GM18519 (cell line): Measurements from ENCODE around the gene HMX3.
A peak's percentile ranks its signal among the peaks of the same experiment; 100 is the strongest.

Experiments
- ATAC-seq: cut with Tn5 transposase; IDR thresholded peaks from one replicate; pipeline ENCODE4 v1.9.1; 2021; ENCODE audit warnings: mild to moderate bottlenecking, moderate library complexity; ENCODE audit not compliant: unreplicated experiment, low FRiP score

HMX3 gene

DNA sequence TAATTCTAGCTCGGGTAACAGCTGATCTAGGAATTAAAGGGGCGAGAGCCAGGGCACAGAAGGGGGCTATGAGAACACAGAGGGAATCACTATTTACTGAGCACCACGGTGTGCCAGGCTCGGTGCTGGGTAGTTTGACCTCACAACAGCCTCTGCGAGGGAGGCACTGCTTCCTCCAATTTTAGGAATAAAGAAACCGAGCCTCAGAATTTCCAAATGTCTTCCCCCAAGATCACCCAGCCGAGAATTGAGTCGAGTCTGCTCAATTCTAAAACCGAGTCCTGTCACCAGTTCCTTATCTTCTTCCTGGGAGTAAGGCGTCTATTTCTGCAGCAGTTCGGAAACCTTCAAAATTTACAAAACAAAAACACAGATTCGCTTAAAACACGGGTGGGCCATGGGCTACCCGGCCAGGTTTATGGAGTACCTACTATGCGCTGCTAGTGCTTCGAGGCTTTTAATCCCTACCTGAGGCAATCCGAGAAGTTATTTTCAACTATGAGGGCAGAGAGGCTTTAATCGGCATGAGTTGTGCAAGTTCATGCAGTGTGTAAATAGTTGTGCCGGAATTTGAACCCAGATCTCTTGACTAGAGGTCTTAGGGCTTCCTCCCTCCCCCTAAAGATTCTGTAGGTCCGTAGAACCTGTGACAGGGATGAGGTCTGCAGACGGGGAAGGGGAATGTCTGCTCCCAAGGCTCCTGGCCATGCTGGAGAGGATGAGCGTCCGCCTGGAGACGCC is 11.3 kb downstream of the HMX3 start:
- ATAC-seq = no peak

DNA sequence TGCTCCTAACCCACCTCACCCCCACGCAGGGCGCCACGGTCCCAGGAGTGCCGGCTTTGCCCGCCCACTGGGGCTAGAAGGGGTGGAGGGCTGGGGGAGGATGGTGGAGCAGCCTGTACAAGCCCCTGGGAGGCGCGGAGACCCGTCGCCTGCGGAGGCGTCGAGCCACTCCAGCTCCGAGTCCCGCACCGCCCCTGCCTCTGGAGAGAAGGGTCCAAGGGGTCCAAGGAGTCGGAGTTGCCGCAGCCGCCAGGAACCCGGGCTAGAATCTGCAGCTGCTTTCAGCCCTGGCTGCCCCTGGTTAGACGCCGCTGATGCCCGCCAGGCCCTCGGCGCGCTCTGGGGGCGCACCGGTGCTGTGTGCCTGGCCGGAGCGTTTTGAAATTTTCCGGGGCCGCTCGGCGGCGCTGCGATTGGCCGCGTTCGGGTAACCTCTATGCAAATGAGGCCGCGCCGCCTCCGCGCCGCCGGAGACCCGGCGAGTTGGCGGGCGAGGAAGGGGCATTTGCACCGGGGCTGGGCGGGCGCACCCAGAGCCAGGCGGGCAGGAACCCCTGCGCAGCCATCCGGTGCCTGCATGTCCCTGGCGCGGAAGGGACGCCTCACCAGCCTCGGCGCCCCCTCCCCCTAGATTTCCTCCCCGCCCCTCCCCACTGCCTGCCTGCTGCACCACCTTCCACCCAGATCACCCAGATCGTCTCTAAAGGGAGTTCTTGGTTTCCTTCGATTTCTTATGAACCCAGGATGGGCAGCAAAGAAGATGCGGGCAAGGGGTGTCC is 12.1 kb downstream of the HMX3 start, which contains the start of gene HMX2:
TSS of gene HMX2 (plus strand) at position 502 of the 779 bp plus-strand sequence. CDS start at position 745, 243 bp downstream.
- ATAC-seq = no peak

DNA sequence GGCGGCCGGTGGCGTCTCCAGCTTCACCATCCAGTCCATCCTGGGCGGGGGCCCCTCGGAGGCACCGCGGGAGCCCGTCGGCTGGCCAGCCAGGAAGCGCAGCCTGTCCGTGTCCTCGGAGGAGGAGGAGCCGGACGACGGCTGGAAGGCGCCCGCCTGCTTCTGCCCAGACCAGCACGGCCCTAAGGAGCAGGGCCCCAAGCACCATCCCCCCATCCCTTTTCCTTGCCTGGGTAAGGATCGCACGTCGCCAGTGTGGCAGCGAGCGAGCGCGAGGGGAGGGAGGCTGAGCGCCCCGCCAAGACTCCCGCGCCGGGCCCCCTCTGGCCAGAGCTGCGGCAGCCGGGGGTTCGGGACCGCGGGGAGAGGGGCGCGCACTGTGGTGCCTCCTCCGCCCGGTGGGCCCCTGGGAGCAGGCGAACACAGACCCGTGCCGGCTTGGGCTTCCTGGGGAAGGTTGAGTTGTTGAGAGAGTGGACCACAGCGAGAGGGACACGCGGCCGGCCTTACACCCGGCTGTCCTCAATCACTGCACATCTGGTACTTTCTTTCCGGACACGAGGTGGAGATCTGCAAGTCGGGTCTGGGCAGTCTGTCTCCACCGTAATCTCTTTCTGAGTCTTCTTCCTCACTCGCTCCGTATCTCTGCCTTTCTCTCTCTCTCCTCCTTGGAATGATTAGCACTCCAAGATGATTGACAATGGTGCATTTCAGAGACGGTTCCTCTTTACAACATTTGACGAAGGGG is 12.8 kb downstream of the HMX3 start:
- no peak for ATAC-seq

DNA sequence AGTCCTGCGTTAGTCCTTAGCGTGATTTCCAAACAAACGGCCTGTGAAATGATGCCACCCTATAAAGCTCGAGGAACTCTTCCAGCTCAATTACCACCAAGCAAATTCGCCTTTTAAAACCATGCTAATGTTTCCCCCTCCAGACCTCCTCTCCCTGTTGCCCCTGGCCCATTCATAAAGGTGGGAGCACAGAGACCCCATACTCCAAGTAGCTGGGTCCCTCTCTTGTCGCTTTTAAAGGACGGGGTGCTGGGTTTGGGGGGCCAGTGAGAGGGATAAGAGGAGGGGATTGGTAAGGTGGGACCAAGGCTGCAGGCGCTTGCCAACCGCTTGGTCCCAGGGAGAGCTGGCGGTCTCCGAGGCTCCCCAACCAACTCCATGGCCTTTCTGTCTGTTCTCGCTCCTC is 13.4 kb downstream of the HMX3 start:
- no peak for ATAC-seq

DNA sequence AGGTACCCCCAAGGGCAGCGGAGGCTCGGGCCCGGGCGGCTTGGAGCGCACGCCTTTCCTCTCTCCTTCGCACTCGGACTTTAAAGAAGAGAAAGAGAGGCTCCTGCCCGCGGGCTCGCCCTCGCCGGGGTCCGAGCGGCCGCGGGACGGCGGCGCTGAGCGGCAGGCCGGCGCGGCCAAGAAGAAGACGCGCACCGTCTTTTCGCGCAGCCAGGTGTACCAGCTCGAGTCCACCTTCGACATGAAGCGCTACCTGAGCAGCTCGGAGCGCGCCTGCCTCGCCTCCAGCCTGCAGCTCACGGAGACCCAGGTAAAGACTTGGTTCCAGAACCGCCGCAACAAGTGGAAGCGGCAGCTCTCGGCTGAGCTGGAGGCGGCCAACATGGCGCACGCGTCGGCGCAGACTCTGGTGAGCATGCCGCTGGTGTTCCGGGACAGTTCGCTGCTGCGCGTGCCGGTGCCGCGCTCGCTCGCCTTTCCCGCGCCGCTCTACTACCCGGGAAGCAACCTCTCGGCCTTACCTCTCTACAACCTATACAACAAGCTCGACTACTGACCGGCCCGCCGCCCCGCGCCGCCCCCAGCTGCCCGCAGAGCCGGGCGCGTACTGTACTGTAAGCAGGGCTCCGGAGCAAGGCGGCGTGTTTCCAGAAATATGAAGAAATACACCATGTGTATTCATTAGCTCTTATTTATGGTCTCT is 13.9 kb downstream of the HMX3 start:
- ATAC-seq = no peak

DNA sequence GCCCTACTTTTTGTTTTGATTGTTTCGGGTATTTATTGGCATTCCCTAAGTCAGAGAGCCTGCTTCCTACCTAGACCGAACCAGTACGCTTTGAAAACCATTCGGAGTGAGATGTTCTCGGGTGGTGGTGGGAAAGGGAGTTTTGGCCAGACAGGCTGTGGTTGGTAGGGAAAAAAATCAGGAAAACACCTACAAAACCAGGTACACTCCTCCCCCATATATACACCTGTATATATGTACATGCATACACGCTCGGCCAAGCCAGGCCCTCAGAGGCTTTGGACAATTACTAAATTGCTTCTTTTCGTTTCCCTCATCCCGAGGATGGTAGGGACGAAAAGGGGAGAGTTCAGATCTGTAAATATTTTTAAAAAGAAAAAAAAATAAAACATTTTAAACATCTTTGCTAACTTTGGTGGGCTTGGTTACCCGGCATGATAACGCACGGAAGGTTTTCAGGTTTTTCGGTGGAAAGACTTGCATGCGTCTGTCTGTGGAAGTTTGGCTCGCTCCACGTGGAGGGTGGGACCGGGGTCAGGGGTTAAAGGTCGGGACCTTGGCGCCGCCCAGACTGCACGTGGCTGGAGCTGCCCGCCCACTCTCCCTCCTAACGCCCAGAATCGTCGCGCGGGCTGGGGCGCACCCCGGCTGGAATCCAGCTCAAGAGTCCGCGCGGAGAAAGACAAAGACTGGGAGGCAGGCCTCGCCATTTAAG is 14.7 kb downstream of the HMX3 start:
- ATAC-seq = no peak

DNA sequence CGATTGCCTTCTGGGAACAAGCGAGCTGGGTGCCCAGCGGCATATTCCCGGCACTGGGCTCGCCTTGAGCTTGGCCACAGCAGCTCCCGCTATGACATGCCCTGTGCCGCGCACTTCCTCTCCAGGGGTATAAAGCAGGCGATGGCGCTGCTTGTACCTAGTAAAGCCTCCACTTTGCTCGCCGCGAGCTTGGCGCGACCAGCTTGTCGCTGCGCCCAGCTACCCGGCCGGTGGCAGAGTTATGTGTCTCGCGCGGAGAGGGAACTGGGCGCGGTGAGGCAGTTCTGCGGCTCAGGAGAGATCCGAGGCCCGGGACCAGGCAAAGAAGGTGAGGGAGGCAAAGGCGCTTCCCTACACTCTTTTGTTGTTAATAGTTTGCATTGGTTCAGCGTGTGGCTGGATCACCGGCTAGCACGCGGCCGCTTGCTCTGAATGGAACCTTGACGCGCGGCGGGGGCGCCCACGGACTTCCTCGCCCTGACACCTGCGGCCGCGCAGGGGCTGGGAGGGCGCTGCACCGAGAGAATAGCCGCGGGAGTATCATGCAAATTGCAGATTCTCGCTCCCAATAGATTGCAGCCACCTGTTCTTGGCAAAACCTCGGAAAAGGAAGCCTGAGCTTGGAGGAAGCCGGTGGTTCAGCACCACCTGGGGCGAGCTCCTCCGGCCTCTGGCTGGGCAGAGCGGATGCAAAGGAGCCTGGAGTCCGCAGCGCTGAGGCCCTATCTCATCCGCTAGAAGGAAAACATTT is 15.4 kb downstream of the HMX3 start:
- ATAC-seq = no peak

DNA sequence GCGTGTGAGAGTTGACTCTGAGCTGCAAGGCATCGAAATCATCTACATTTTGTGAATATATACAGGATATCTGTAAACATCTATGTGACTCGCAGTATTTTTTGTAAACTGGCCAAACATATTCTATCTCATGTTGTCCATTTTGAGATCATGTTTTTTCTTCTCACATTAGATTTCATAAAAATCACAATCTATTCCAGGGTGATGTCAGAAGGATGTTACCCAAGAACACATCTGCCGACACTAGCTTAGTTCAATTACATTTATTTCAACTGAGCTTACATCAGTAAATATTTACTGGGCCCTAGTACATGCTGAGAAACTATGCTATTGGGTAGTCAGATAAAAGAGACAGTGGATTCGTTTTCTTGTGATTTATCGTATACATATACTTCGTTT is 16.0 kb downstream of the HMX3 start:
- no peak for ATAC-seq

DNA sequence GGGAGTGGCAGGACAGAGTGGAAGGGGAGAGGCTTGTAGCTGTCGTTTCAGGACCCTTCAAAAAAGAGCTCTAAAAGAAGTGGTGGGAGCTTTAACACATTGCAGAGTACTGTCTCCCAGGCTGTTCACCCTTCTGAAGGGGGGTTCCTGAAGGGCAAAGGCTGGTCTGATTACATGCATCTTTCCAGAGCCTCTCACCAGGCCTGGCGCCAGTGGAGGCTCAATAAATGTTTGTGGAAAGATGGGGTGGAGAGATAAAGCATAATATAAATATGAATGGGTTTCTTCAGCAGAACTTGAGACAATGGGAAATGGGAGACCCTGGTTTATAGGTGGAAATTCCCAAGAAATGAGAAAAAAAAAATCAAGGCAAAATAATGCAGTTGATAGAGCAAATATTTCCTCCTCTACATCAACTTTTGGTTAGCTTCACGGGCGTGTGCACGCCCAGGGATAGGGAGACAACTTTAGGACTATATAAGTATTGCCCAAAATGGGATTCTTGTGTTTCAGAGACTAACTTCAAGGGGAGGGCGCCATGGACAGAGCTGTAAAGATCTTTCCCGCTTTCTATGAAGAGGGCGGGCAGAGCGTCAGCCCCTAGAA is 17.8 kb downstream of the HMX3 start:
- no peak for ATAC-seq

DNA sequence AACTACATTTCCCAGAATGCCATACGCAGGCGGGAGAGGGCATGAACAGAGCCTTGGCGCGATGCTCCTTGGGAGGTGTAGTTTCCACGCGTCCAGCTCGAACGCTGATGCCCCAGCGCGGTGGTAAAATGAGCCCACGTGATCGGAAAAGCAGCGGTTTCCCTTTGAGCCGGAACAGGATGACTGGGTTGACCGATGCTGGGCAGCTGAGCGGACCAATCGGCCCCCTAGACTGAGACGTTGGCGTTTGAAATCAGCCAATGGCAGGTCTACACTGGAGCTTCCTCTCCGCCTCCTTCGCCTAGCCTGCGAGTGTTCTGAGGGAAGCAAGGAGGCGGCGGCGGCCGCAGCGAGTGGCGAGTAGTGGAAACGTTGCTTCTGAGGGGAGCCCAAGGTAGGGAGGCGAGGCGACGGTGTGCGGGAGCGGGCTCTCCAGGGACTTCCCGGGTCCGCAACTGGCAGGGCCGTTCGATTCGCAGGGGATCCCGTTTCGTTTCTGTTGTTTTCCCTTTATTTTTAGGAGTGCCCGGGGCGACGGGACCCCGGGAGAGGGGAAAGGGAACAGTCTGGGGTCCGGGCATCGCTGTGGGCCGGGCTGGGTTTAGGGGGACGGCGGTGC is 18.4 kb downstream of the HMX3 start, which contains the start of gene BUB3:
TSS of gene BUB3 (plus strand) at position 311 of the 619 bp plus-strand sequence. CDS start 516 bp downstream, outside the sequence.
- peak; percentile 80 for ATAC-seq

DNA sequence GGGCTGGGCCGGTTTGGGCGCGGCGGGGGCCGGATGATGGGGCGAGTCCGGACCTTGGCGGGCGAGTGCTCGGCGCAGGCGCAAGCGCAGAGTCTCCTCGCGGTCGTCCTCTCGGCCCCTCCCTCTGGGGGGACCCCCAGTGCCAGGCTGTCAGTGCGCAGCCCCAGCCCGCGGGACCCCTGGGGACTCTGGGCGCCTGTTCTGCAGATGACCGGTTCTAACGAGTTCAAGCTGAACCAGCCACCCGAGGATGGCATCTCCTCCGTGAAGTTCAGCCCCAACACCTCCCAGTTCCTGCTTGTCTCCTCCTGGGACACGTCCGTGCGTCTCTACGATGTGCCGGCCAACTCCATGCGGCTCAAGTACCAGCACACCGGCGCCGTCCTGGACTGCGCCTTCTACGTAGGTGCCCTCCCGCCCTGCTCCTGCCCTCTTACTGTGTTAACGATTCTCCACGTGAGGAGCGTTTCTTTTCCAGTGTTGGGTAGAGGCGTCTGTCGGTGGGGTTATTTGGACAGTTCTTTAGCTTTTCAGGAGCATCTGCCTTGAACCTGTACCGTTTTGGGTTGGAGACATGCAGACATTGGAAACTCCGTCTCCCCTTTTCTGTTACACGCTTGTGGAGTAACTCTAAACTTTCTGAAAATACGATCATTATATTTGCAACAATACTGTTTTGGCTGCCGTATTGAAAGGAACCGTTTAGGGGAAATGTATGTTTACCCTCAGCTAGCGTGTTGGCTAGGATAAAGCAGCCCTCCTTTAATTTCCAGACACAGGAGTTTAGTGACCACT is 19.1 kb downstream of the HMX3 start:
- no peak for ATAC-seq

DNA sequence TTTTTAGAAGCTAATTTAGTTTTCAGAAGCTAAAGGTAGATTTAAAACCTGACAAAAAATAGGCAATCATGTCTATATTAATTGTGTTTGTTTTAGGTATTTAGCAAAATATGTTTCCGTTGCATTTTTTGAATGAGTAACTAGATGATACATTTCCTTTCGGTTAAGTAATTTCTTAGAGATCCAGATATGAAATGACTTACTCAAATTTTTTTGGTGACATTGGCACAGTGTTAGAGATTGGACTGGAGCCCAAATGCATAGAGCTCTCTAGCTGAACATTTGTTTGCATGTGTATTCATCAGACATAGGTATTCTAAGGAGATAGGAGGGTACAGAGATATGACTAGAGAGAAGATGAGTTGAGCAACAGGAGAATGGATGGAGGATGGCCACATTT is 20.3 kb downstream of the HMX3 start:
- no peak for ATAC-seq

DNA sequence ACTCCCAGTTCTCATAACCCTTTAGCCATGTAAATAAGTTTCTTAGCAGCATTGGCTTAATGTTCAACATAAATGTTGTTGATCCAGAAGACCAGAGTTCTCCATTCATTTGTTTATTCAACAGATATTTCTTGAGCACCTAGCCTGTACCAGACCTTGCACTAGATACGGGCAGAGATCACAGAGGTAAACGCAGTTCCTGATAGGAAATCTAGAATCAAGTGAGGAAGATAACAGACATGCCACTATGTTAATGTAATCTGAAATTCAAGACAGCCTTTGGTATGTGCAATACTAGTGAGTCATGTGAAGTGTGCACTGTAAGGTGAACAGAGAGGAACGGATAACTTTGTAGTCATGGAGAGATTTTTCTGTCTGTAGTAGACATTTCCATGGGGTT is 21.4 kb downstream of the HMX3 start:
- no peak for ATAC-seq

DNA sequence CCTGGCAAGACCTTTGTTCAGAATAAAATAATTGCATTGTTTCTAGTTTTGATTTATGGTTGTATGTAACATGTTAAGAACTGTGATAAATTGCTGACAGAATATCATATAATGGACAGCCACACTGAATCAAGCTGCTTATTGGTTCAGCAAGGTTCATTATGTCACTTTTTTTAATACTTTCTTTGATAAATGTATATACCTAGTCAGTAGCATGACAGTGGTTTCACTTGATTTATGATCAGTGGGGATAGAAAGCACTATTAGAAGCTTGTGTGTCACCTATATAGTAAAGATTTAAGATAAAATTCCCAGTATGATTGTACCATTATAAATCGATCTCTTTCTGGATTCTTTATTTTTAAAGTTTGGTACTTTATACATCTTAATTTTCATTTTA is 22.9 kb downstream of the HMX3 start:
- ATAC-seq = no peak

DNA sequence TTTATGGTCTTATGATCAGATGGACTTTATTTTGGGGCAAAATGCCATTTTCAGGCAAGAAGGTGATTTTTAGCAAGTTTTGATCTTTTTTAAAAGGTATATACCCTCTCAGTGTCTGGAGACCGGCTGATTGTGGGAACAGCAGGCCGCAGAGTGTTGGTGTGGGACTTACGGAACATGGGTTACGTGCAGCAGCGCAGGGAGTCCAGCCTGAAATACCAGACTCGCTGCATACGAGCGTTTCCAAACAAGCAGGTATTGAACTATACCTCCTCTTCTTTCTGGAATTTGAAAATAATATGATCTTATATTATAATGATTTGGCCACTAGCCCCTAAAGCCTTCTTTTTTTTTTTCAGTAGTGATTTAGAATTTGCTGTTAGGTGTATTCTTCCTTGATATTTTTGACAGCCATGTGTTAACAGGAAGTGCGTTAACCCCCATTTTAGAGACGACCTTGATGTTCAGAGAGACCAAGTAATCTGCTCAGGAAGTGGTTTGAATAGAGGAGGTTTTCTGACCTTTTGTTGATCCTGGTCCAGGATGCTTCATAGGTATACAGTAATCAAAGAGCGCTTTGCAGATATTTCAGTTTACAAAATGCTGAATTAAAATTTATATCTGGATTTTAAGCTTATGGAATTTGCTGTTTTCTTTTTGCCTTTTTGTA is 24.7 kb downstream of the HMX3 start:
- ATAC-seq = no peak

DNA sequence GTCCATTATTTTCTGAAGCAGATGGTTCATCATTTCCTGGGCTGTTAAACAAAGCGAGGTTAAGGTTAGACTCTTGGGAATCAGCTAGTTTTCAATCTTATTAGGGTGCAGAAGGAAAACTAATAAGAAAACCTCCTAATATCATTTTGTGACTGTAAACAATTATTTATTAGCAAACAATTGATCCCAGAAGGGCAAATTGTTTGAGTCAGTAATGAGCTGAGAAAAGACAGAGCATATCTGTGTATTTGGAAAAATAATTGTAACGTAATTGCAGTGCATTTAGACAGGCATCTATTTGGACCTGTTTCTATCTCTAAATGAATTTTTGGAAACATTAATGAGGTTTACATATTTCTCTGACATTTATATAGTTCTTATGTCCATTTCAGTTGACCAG is 28.5 kb downstream of the HMX3 start:
- ATAC-seq = no peak

DNA sequence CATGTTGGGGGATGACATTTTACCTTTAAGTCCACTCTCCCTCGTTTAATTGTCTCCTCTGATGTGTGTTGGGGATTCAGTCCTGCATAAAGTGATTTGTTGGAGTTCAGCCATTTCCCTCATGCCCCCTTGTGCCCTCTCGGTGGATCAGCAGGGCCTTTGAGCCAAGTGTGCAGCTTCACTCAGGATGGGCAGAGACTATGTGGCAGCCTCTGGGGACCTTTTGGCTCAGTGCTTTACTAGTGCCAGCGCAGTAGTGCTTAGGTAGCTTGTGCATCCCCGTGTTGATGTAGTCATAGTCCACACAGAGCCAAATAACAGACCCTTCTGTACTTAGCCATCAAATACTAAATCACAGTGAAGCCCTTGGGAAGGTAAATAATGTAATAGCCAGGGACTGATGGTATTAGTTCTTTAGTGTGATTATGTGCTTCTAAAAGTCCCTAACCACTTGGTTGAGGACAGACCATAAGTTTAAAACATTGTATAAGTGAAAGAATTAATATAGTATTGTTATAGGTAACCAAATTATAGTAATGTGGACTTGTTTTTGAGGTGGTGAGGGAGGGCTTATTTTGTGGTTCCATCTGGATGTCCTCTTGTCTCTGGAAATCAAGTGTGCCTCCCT is 29.8 kb downstream of the HMX3 start:
- ATAC-seq = no peak
